HCT116 (cell line): ENCODE results near the gene NAALADL2. TPM values are rescaled to one million over a fixed set of nuclear protein-coding genes. Genes with fewer than 3 reads are reported as not detected.

Source experiments
- ATAC-seq: fragments of 200-7000 bp; cut with Tn5 transposase; 2 replicates; pipeline ENCODE4 v1.9.1; 2020; ENCODE audit warnings: mild to moderate bottlenecking, moderate library complexity
- BruUV-seq: library from RNA; stranded (reverse); fragments of 400-500 nt; replicated peaks from 2 replicates; lab custom pipeline; 2021; lab: Mats Ljungman, UMichigan
- CTCF ChIA-PET: fragments of 300-600 bp; sonication (Branson Sonifier 250); formaldehyde crosslinking; loops from one replicate; lab custom pipeline; 2021; ENCODE audit warnings: antibody characterized with exemption; lab: Charles Lee
- POLR2A ChIA-PET: fragments of 300-600, 350-600 bp; sonication (Branson Sonifier 250); formaldehyde crosslinking; loops from one replicate; lab custom pipeline; 2021; ENCODE audit warnings: antibody characterized with exemption; lab: Charles Lee
- RAD21 ChIA-PET, 2 experiments: fragments of 300-600 bp; sonication (Branson Sonifier 250); formaldehyde crosslinking; loops; one replicate each; lab custom pipeline; 2023; ENCODE audit warnings: low total read pairs in 2 of 2; ENCODE audit not compliant: uncharacterized antibody in 2 of 2, unreplicated experiment in 2 of 2, low non-redundant PET in 1 of 2; lab: Charles Lee
- DNase-seq: peaks from one replicate; pipeline ENCODE4 v3.0.0-alpha.2; 2010; ENCODE audit warnings: low read depth, low spot score
- H2AFZ ChIP-seq: fragments of 200-600 bp; shearing (Covaris generic), sonication (generic); 2 replicates; pipeline ENCODE4 v1.6.1; 2017; ENCODE audit warnings: low read depth, mixed run types, mixed read lengths, antibody characterized with exemption, low read length; ENCODE audit not compliant: poor library complexity, severe bottlenecking
- H3K27ac ChIP-seq: 2 replicates; pipeline ENCODE4 v1.5.1; 2012; ENCODE audit warnings: low read depth, low read length
- H3K27me3 ChIP-seq: fragments of 200-600 bp; sonication (generic); 2 replicates; pipeline ENCODE4 v1.6.1; 2016; ENCODE audit warnings: mixed run types, low read length, mixed read lengths; ENCODE audit not compliant: insufficient read depth
- H3K36me3 ChIP-seq, 2 experiments: fragments of 200-500 bp in 1 of 2; fragments of 200-600 bp in 1 of 2; sonication (Bioruptor generic) in 1 of 2; sonication (generic) in 1 of 2; 2 replicates each; pipeline versions ENCODE4 v1.5.1 to v1.6.1; 2014 to 2016; ENCODE audit warnings: low read length in 2 of 2, inconsistent platforms in 1 of 2, mixed read lengths in 1 of 2, mixed run types in 1 of 2; ENCODE audit not compliant: insufficient read depth in 2 of 2, control insufficient read depth in 1 of 2
- H3K4me1 ChIP-seq, 2 experiments: fragments of 200-600 bp in 1 of 2; sonication (generic) in 1 of 2; 2 replicates each; pipeline versions ENCODE4 v1.5.1 to v1.6.1; 2012 to 2017; ENCODE audit warnings: low read length in 2 of 2, inconsistent platforms in 1 of 2, mild to moderate bottlenecking in 1 of 2, mixed read lengths in 1 of 2, mixed run types in 1 of 2, moderate library complexity in 1 of 2; ENCODE audit not compliant: insufficient read depth in 2 of 2, control insufficient read depth in 1 of 2
- H3K4me2 ChIP-seq: fragments of 200-600 bp; sonication (generic); 2 replicates; pipeline ENCODE4 v1.6.1; 2017; ENCODE audit warnings: mixed run types, low read length, mixed read lengths
- H3K4me3 ChIP-seq, 2 experiments: fragments of 200-600 bp in 1 of 2; sonication (generic) in 1 of 2; replicated peaks in 1 of 2; 2 replicates each; pipeline ENCODE4 v1.5.1; 2011 to 2016; ENCODE audit warnings: low read length in 2 of 2, control low read depth in 1 of 2, low read depth in 1 of 2, mild to moderate bottlenecking in 1 of 2, mixed read lengths in 1 of 2, mixed run types in 1 of 2
- H3K79me2 ChIP-seq: fragments of 200-600 bp; sonication (generic); 2 replicates; pipeline ENCODE4 v1.6.1; 2017; ENCODE audit warnings: mild to moderate bottlenecking, mixed run types, low read length, moderate library complexity, mixed read lengths; ENCODE audit not compliant: insufficient read depth
- H3K9ac ChIP-seq: fragments of 200-600 bp; sonication (generic); 2 replicates; pipeline ENCODE4 v1.6.1; 2016; ENCODE audit warnings: low read length, mixed read lengths
- H3K9me2 ChIP-seq: fragments of 200-600 bp; sonication (generic), shearing (Covaris generic); 2 replicates; pipeline ENCODE4 v1.6.1; 2017; ENCODE audit warnings: mixed run types, mild to moderate bottlenecking, moderate library complexity; ENCODE audit not compliant: insufficient read depth
- H3K9me3 ChIP-seq, 2 experiments: fragments of 200-500 bp in 1 of 2; fragments of 200-600 bp in 1 of 2; sonication (Bioruptor generic) in 1 of 2; sonication (generic) in 1 of 2; 2 replicates each; pipeline ENCODE4 v1.6.1; 2014 to 2017; ENCODE audit warnings: low read length in 2 of 2, mixed read lengths in 2 of 2, inconsistent platforms in 1 of 2, low read depth in 1 of 2, mild to moderate bottlenecking in 1 of 2, mixed run types in 1 of 2, moderate library complexity in 1 of 2; ENCODE audit not compliant: control insufficient read depth in 1 of 2, insufficient read depth in 1 of 2
- H4K20me1 ChIP-seq: fragments of 200-600 bp; sonication (generic), shearing (Covaris generic); 2 replicates; pipeline ENCODE4 v1.6.1; 2017; ENCODE audit warnings: mixed run types, mild to moderate bottlenecking, moderate library complexity; ENCODE audit not compliant: insufficient read depth
- ATF3 ChIP-seq: IDR thresholded peaks from 2 replicates; pipeline ENCODE4 v1.6.1; 2012
- CBX3 ChIP-seq: IDR thresholded peaks from 2 replicates; pipeline ENCODE4 v1.6.1; 2012; ENCODE audit warnings: low read depth
- CEBPB ChIP-seq: IDR thresholded peaks from 2 replicates; pipeline ENCODE4 v1.6.1; 2012; ENCODE audit warnings: low read depth
- ELF1 ChIP-seq: IDR thresholded peaks from 2 replicates; pipeline ENCODE4 v1.6.1; 2012; ENCODE audit warnings: low read depth, borderline replicate concordance
- EZH2 ChIP-seq: fragments of 200-600 bp; sonication (generic); IDR thresholded peaks from 2 replicates; pipeline ENCODE4 v1.6.1; 2017; ENCODE audit warnings: antibody characterized with exemption, mixed run types
- EZH2phosphoT487 ChIP-seq: fragments of 200-600 bp; IDR thresholded peaks from 2 replicates; pipeline ENCODE4 v1.6.1; 2018; ENCODE audit warnings: antibody characterized with exemption, borderline replicate concordance
- FOSL1 ChIP-seq: IDR thresholded peaks from 2 replicates; pipeline ENCODE4 v1.6.1; 2012; ENCODE audit warnings: low read depth
- JUND ChIP-seq: IDR thresholded peaks from 2 replicates; pipeline ENCODE4 v1.6.1; 2012
- POLR2AphosphoS5 ChIP-seq: IDR thresholded peaks from 2 replicates; pipeline ENCODE4 v1.6.1; 2011; ENCODE audit warnings: mild to moderate bottlenecking, low read depth, low read length, moderate library complexity
- RAD21 ChIP-seq: IDR thresholded peaks from 2 replicates; pipeline ENCODE4 v1.6.1; 2012; ENCODE audit warnings: low read depth, mild to moderate bottlenecking
- SIN3A ChIP-seq: IDR thresholded peaks from 2 replicates; pipeline ENCODE4 v1.6.1; 2012; ENCODE audit warnings: low read depth
- SP1 ChIP-seq: IDR thresholded peaks from 2 replicates; pipeline ENCODE4 v1.6.1; 2012; ENCODE audit warnings: low read depth
- SRF ChIP-seq: IDR thresholded peaks from 2 replicates; pipeline ENCODE4 v1.6.1; 2012; ENCODE audit warnings: low read depth
- TCF7L2 ChIP-seq: IDR thresholded peaks from 2 replicates; pipeline ENCODE4 v1.7.0; 2011; ENCODE audit warnings: borderline replicate concordance, inconsistent platforms; ENCODE audit not compliant: insufficient read depth, insufficient read length; ENCODE audit errors: extremely low read depth
- YY1 ChIP-seq: IDR thresholded peaks from 2 replicates; pipeline ENCODE4 v1.6.1; 2011; ENCODE audit warnings: low read length, low read depth, moderate library complexity, mild to moderate bottlenecking; ENCODE audit not compliant: insufficient replicate concordance; ENCODE audit errors: extremely low read depth
- ZNF274 ChIP-seq: fragments of 200-500 bp; sonication (Bioruptor generic); IDR thresholded peaks from 2 replicates; pipeline ENCODE4 v1.6.1; 2014; ENCODE audit warnings: mild to moderate bottlenecking, low read depth, low read length, inconsistent platforms
- intact Hi-C: fragments of 100-400 bp; cut with micrococcal nuclease; formaldehyde crosslinking; loops from 2 replicates; pipeline ENCODE4 v1.10.0; 2022
- total RNA-seq: library from RNA; stranded (reverse); gene quantifications from one replicate; pipeline ENCODE4 v1.2.1, GENCODE V29; 2021; ENCODE audit not compliant: unreplicated experiment
- TF ChIP-seq, protein P1 (sequence below): IDR thresholded peaks from 2 replicates; pipeline ENCODE4 v1.6.1; 2012; ENCODE audit warnings: low read depth
- TF ChIP-seq, protein P2 (sequence below): IDR thresholded peaks from 2 replicates; pipeline ENCODE4 v1.6.1; 2011; ENCODE audit warnings: mild to moderate bottlenecking, low read length, moderate library complexity; ENCODE audit not compliant: insufficient replicate concordance; ENCODE audit errors: extremely low read depth

NAALADL2 gene
- total RNA-seq, 1 experiment from 2014 or later, result 2.9 TPM

DNA sequence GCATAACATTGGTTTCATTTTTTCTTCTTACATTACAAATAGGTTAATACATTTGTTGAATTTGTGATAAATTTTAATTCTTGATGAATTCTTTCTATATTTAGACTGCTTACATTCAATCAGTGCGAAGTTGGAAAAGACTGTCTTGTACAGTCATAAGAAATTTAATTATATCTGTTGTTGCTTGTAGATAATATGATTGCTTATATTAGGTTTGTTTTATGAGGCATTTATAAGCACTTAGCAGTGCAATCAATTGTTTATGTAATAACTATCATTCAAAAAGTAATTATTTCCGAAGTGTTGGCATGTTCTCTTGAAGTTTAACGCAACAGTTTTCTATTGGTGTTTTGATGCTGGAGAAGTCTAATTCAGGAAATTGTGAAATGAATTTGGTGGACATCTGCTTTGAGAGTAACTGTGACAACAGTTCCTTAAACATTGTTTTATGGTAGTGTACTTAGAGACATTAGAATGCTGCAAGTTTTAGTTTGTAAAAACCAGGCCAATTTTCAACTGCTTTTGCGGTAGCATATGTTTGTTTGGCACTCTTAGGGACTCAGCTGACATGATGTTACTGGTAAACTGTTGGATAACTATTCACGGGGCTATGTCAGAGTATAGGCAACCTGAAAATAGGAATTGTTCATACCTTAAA is 99.7 kb downstream of the NAALADL2 start (continued):
- TF ChIP-seq, protein P1, sequence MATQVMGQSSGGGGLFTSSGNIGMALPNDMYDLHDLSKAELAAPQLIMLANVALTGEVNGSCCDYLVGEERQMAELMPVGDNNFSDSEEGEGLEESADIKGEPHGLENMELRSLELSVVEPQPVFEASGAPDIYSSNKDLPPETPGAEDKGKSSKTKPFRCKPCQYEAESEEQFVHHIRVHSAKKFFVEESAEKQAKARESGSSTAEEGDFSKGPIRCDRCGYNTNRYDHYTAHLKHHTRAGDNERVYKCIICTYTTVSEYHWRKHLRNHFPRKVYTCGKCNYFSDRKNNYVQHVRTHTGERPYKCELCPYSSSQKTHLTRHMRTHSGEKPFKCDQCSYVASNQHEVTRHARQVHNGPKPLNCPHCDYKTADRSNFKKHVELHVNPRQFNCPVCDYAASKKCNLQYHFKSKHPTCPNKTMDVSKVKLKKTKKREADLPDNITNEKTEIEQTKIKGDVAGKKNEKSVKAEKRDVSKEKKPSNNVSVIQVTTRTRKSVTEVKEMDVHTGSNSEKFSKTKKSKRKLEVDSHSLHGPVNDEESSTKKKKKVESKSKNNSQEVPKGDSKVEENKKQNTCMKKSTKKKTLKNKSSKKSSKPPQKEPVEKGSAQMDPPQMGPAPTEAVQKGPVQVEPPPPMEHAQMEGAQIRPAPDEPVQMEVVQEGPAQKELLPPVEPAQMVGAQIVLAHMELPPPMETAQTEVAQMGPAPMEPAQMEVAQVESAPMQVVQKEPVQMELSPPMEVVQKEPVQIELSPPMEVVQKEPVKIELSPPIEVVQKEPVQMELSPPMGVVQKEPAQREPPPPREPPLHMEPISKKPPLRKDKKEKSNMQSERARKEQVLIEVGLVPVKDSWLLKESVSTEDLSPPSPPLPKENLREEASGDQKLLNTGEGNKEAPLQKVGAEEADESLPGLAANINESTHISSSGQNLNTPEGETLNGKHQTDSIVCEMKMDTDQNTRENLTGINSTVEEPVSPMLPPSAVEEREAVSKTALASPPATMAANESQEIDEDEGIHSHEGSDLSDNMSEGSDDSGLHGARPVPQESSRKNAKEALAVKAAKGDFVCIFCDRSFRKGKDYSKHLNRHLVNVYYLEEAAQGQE, result no peak
- TF ChIP-seq ATF3, result no peak
- no peak for TF ChIP-seq SRF
- TF ChIP-seq CEBPB, result no peak
- no peak for TF ChIP-seq FOSL1
- TF ChIP-seq ZNF274, result no peak
- no peak for TF ChIP-seq SP1

DNA sequence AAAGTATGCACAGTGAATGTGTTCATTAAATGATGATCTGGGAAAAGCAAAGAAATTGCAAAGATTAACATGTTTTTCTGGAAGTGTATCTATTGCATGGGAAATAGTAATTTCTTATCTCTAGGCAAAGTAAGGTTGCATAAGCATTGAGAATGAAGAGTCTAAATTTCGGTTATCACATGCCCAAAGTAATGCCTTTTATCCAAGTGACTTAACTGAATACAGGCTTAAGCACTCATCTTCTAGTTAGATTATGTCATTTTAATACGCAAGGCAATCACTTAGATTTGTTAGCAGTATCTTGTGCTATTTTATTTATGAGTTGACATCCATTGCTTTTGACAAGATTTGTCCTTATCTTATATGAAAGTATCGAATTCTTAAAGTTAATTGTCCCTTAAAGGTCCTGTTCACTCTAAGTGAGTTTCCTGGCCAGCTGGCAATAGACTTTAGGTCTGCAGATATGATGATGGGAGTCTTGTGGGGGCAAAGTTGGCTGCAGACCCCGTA is 100.5 kb downstream of the NAALADL2 start:
- CTCF ChIA-PET, result no interaction called here
- no peaks in the 10 kb centered on the region for H3K36me3 ChIP-seq
- no peaks in the 10 kb centered on the region for H3K27me3 ChIP-seq
- no peaks in the 10 kb centered on the region for H3K9me3 ChIP-seq
- no peak overlapping the region for H3K4me3 ChIP-seq
- no peaks in the 10 kb centered on the region for H3K79me2 ChIP-seq
- peaks cover 14 to 15% of the 10 kb centered on the region in 2 experiments for H3K4me1 ChIP-seq
- no peaks in the 10 kb centered on the region for H4K20me1 ChIP-seq
- H2AFZ ChIP-seq, result no peak overlapping the region
- intact Hi-C loops, result no loop called here
- H3K4me2 ChIP-seq, result no peak overlapping the region
- DNase-seq (no peak), ATAC-seq (no peak)
- no TSS peak for BruUV-seq
- no peak overlapping the region for H3K27ac ChIP-seq
- no peaks in the 10 kb centered on the region for H3K9me2 ChIP-seq
- no peak overlapping the region for H3K9ac ChIP-seq
- RAD21 ChIA-PET, result no interaction called here
- POLR2A ChIA-PET, result no interaction called here
- TF ChIP-seq SRF, result no peak
- no peak for TF ChIP-seq RAD21
- TF ChIP-seq ELF1, result no peak
- no peak for TF ChIP-seq CBX3
- TF ChIP-seq POLR2AphosphoS5, result no peak
- TF ChIP-seq EZH2phosphoT487, result no peak
- no peak for TF ChIP-seq JUND
- TF ChIP-seq CEBPB, result no peak
- no peak for TF ChIP-seq ATF3
- no peak for TF ChIP-seq SIN3A
- TF ChIP-seq, protein P2, sequence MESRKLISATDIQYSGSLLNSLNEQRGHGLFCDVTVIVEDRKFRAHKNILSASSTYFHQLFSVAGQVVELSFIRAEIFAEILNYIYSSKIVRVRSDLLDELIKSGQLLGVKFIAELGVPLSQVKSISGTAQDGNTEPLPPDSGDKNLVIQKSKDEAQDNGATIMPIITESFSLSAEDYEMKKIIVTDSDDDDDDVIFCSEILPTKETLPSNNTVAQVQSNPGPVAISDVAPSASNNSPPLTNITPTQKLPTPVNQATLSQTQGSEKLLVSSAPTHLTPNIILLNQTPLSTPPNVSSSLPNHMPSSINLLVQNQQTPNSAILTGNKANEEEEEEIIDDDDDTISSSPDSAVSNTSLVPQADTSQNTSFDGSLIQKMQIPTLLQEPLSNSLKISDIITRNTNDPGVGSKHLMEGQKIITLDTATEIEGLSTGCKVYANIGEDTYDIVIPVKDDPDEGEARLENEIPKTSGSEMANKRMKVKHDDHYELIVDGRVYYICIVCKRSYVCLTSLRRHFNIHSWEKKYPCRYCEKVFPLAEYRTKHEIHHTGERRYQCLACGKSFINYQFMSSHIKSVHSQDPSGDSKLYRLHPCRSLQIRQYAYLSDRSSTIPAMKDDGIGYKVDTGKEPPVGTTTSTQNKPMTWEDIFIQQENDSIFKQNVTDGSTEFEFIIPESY, result no peak
- no peak for TF ChIP-seq YY1
- no peak for TF ChIP-seq TCF7L2
- no peak for TF ChIP-seq EZH2
